Mesenchymal stem cell (in vitro differentiated cells and primary cell): Measurements from ENCODE around the gene PTPN14.

ENCODE experiments used
- DNase-seq: peaks from one replicate; pipeline ENCODE4 v3.0.0-alpha.2; 2013
- H2AFZ ChIP-seq: one replicate; pipeline ENCODE4 v1.6.1; 2013; ENCODE audit warnings: low read depth, mild to moderate bottlenecking, control low read depth, inconsistent platforms, low read length, moderate library complexity
- H2AK5ac ChIP-seq: 2 replicates; pipeline ENCODE4 v1.6.1; 2013; ENCODE audit warnings: low read length, moderate library complexity, mild to moderate bottlenecking, inconsistent platforms; ENCODE audit not compliant: severe bottlenecking
- H2BK120ac ChIP-seq: one replicate; pipeline ENCODE4 v1.6.1; 2013; ENCODE audit warnings: low read depth, mild to moderate bottlenecking, inconsistent platforms, low read length, moderate library complexity
- H2BK12ac ChIP-seq, 2 experiments: one replicate each; pipeline ENCODE4 v1.6.1; 2013; ENCODE audit warnings: inconsistent platforms in 2 of 2, low read length in 2 of 2, mild to moderate bottlenecking in 2 of 2, moderate library complexity in 2 of 2, control low read depth in 1 of 2
- H2BK15ac ChIP-seq: one replicate; pipeline ENCODE4 v1.6.1; 2013; ENCODE audit warnings: mild to moderate bottlenecking, low read depth, inconsistent platforms; ENCODE audit not compliant: poor library complexity, severe bottlenecking
- H2BK5ac ChIP-seq: 2 replicates; pipeline ENCODE4 v1.6.1; 2013; ENCODE audit warnings: low read depth, mild to moderate bottlenecking, low read length, control low read depth, inconsistent platforms; ENCODE audit not compliant: poor library complexity, severe bottlenecking
- H3K14ac ChIP-seq, 2 experiments: one replicate each; pipeline ENCODE4 v1.6.1; 2013; ENCODE audit warnings: inconsistent platforms in 2 of 2, low read length in 2 of 2, control low read depth in 1 of 2, mild to moderate bottlenecking in 1 of 2, moderate library complexity in 1 of 2
- H3K18ac ChIP-seq, 2 experiments: one replicate each; pipeline ENCODE4 v1.6.1; 2013; ENCODE audit warnings: inconsistent platforms in 2 of 2, low read length in 2 of 2, control low read depth in 1 of 2, low read depth in 1 of 2, mild to moderate bottlenecking in 1 of 2
- H3K23ac ChIP-seq, 2 experiments: one replicate each; pipeline ENCODE4 v1.6.1; 2013; ENCODE audit warnings: inconsistent platforms in 2 of 2, low read length in 2 of 2, mild to moderate bottlenecking in 2 of 2, moderate library complexity in 2 of 2, control low read depth in 1 of 2
- H3K27ac ChIP-seq: 2 replicates; pipeline ENCODE4 v1.5.1; 2013; ENCODE audit warnings: mild to moderate bottlenecking, moderate library complexity, low read length, control low read depth, inconsistent platforms; ENCODE audit not compliant: poor library complexity, severe bottlenecking
- H3K27me3 ChIP-seq, 2 experiments: 2 replicates each; pipeline versions ENCODE4 v1.6.1 to v1.7.0; 2013; ENCODE audit warnings: low read length in 2 of 2, mild to moderate bottlenecking in 2 of 2, moderate library complexity in 2 of 2, control low read depth in 1 of 2, inconsistent platforms in 1 of 2; ENCODE audit not compliant: control insufficient read depth in 1 of 2, insufficient read depth in 1 of 2
- H3K36me3 ChIP-seq, 2 experiments: 2 replicates each; pipeline versions ENCODE4 v1.6.1 to v1.7.0; 2013; ENCODE audit warnings: low read length in 2 of 2, control low read depth in 1 of 2, inconsistent platforms in 1 of 2, low read depth in 1 of 2, mild to moderate bottlenecking in 1 of 2; ENCODE audit not compliant: insufficient read depth in 2 of 2, control insufficient read depth in 1 of 2
- H3K4ac ChIP-seq, 2 experiments: one replicate each; pipeline ENCODE4 v1.6.1; 2013; ENCODE audit warnings: inconsistent platforms in 2 of 2, low read length in 2 of 2, mild to moderate bottlenecking in 2 of 2, moderate library complexity in 2 of 2, control low read depth in 1 of 2, low read depth in 1 of 2
- H3K4me1 ChIP-seq: 2 replicates; pipeline ENCODE4 v1.6.1; 2013; ENCODE audit warnings: low read depth, low read length, control low read depth; ENCODE audit not compliant: control insufficient read depth, insufficient read depth
- H3K4me2 ChIP-seq: 2 replicates; pipeline ENCODE4 v1.6.1; 2013; ENCODE audit warnings: low read length, mild to moderate bottlenecking, inconsistent platforms; ENCODE audit not compliant: poor library complexity, severe bottlenecking
- H3K4me3 ChIP-seq, 2 experiments: 2 replicates each; pipeline versions ENCODE4 v1.5.1 to v1.7.0; 2013; ENCODE audit warnings: low read length in 2 of 2, mild to moderate bottlenecking in 2 of 2, control low read depth in 1 of 2, low read depth in 1 of 2; ENCODE audit not compliant: insufficient read depth in 1 of 2
- H3K79me1 ChIP-seq: replicated peaks from 2 replicates; pipeline ENCODE4 v1.6.1; 2013; ENCODE audit warnings: mild to moderate bottlenecking, control low read depth, low read length, inconsistent platforms; ENCODE audit not compliant: poor library complexity, severe bottlenecking
- H3K9ac ChIP-seq: 2 replicates; pipeline ENCODE4 v1.7.0; 2013; ENCODE audit warnings: mild to moderate bottlenecking, low read length, moderate library complexity
- H3K9me3 ChIP-seq: 2 replicates; pipeline ENCODE4 v1.7.0; 2013; ENCODE audit warnings: mild to moderate bottlenecking, low read length; ENCODE audit not compliant: control insufficient read depth
- H4K8ac ChIP-seq: one replicate; pipeline ENCODE4 v1.6.1; 2013; ENCODE audit warnings: inconsistent platforms, mild to moderate bottlenecking, low read length, moderate library complexity
- H4K91ac ChIP-seq: one replicate; pipeline ENCODE4 v1.6.1; 2013; ENCODE audit warnings: mild to moderate bottlenecking, low read length, inconsistent platforms
- whole genome bisulfite sequencing: methylation state at CpG from one replicate; pipeline ENCODE4 v1.1.7; 2013; ENCODE audit warnings: mixed read lengths; 5-methylcytosine and 5-hydroxymethylcytosine counted together

PTPN14 gene

GRCh38 chr1:214386747-214387146, 164.7 kb downstream of the PTPN14 start:
- Histone ChIP-seq H3K9me3 (no peaks in the 10 kb centered on the region), H3K4me1 (peaks cover 12% of the 10 kb centered on the region), H3K18ac (no peak overlapping the region), H2AFZ (no peak overlapping the region), H3K9ac (peak overlapping the region; percentile 55), H3K36me3 (peaks cover 44 to 83% of the 10 kb centered on the region in 2 experiments), H3K4ac (no peak overlapping the region), H3K4me2 (no peak overlapping the region), H2AK5ac (no peak overlapping the region), H4K8ac (peak overlapping the region; percentile 66), H3K27me3 (no peaks in the 10 kb centered on the region), H2BK12ac (no peak overlapping the region), H2BK15ac (no peak overlapping the region), H3K4me3 (no peak overlapping the region), H3K79me1 (peaks cover 2% of the 10 kb centered on the region), H3K14ac (peak overlapping the region in 1 of 2 experiments; percentile 9), H2BK5ac (no peak overlapping the region), H3K27ac (peak overlapping the region; percentile 46), H2BK120ac (no peak overlapping the region), H4K91ac (no peak overlapping the region), H3K23ac (no peak overlapping the region)
- 33% methylated on average over 8 of the region's 14 CpGs for WGBS
- DNase-seq = peak; percentile 88

- H3K4me2 ChIP-seq = no peak overlapping the region
- H3K4ac ChIP-seq = no peak overlapping the region
- H3K4me1 ChIP-seq = peaks cover 12% of the 10 kb centered on the region
- peak overlapping the region; percentile 55 for H3K9ac ChIP-seq
- H2AFZ ChIP-seq = no peak overlapping the region
- H2BK12ac ChIP-seq = no peak overlapping the region
- WGBS = 84% methylated on average over 7 of the region's 7 CpGs
- no peak for DNase-seq
- no peak overlapping the region for H2BK120ac ChIP-seq
- H4K8ac ChIP-seq = no peak overlapping the region
- H3K18ac ChIP-seq = no peak overlapping the region
- no peak overlapping the region for H2BK15ac ChIP-seq
- no peak overlapping the region for H4K91ac ChIP-seq
- no peak overlapping the region for H3K4me3 ChIP-seq
- H3K14ac ChIP-seq = no peak overlapping the region
- peaks cover 45 to 84% of the 10 kb centered on the region in 2 experiments for H3K36me3 ChIP-seq
- H2AK5ac ChIP-seq = no peak overlapping the region
- H3K9me3 ChIP-seq = no peaks in the 10 kb centered on the region
- H3K79me1 ChIP-seq = peaks cover 2% of the 10 kb centered on the region
- no peak overlapping the region for H2BK5ac ChIP-seq
- peak overlapping the region; percentile 46 for H3K27ac ChIP-seq
- H3K23ac ChIP-seq = no peak overlapping the region
- no peaks in the 10 kb centered on the region for H3K27me3 ChIP-seq
These were observed 165.1 kb downstream of the PTPN14 start for GRCh38 chr1:214386333-214386732.

GRCh38 chr1:214385428-214385827, 166.0 kb downstream of the PTPN14 start:
- Histone ChIP-seq H3K14ac (no peak overlapping the region), H3K18ac (no peak overlapping the region), H4K91ac (no peak overlapping the region), H3K79me1 (peaks cover 2% of the 10 kb centered on the region), H3K36me3 (peaks cover 42 to 87% of the 10 kb centered on the region in 2 experiments), H3K4ac (no peak overlapping the region), H2BK5ac (no peak overlapping the region), H3K9ac (no peak overlapping the region), H3K23ac (no peak overlapping the region), H3K27me3 (no peaks in the 10 kb centered on the region), H2AFZ (no peak overlapping the region), H3K4me3 (no peak overlapping the region), H2AK5ac (no peak overlapping the region), H3K4me1 (peaks cover 11% of the 10 kb centered on the region), H3K9me3 (no peaks in the 10 kb centered on the region), H3K27ac (peak overlapping the region; percentile 39), H2BK12ac (no peak overlapping the region), H2BK15ac (no peak overlapping the region), H3K4me2 (no peak overlapping the region), H2BK120ac (no peak overlapping the region), H4K8ac (no peak overlapping the region)
- whole genome bisulfite sequencing = 100% methylated on average over 1 of the region's 1 CpG
- no peak for DNase-seq

DNA sequence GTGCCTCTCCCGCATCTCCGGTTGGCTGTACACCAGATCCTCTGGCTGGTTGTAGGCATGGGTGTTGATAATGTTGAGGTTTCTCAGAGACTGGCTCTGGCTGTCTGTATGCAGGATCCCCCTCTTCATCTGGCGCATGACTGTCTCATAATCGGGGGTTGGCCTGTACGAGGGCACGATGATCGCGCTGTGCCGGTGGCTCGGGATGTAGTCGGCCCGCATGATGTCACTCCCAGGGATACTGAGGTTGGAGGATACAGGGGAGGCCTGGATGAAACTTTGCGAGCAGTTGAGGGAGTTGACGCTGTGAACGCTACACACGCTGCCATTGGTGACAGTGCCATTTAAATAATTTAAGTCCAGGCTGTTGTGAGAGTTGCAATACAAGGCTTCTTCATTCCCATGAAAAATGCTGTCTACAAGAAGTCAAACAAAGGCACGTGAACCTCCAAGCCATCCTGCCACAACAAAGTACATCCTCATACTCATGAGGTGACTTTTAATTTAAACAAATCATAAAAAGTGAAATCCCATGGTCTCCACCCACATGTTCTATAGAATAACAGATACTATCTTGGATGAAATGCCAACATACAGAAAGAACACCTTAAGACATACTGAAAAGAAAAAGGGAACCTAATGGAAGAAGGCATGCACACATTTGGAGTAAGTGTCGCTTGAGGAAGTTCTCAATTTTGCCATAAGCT, 166.9 kb downstream of the PTPN14 start:
- H3K9ac ChIP-seq = no peak overlapping the region

More for the DNA sequence above, 166.9 kb downstream of the PTPN14 start:
- Histone ChIP-seq H2BK12ac (no peak overlapping the region), H2BK5ac (no peak overlapping the region), H3K4me3 (no peak overlapping the region), H2BK120ac (no peak overlapping the region), H3K4me1 (peaks cover 11% of the 10 kb centered on the region), H3K14ac (no peak overlapping the region), H3K18ac (no peak overlapping the region), H4K8ac (no peak overlapping the region), H2AFZ (no peak overlapping the region), H2BK15ac (no peak overlapping the region), H3K4me2 (no peak overlapping the region), H3K79me1 (peaks cover 2% of the 10 kb centered on the region), H3K9me3 (no peaks in the 10 kb centered on the region), H3K27ac (peak overlapping the region; percentile 13), H3K4ac (no peak overlapping the region), H2AK5ac (no peak overlapping the region), H4K91ac (peak overlapping the region; percentile 40), H3K27me3 (no peaks in the 10 kb centered on the region), H3K23ac (peak overlapping the region in 1 of 2 experiments; percentile 19), H3K36me3 (peaks cover 42 to 86% of the 10 kb centered on the region in 2 experiments)
- 97% methylated on average over 15 of the region's 18 CpGs for WGBS
- DNase-seq = no peak
